B cell (primary cell): ENCODE measurements around the gene MOB1B. TPM values are rescaled to one million over a fixed set of nuclear protein-coding genes. Genes with fewer than 3 reads are reported as not detected.

ENCODE experiments used
- ATAC-seq: fragments of 200-7000 bp; cut with Tn5 transposase; one replicate; pipeline ENCODE4 v1.10.0; 2021; ENCODE audit warnings: low read depth, mild to moderate bottlenecking, moderate number of reproducible peaks, moderate library complexity
- CTCF ChIA-PET: fragments of 350-600 bp; sonication (Branson Sonifier 250); formaldehyde crosslinking; loops from one replicate; lab custom pipeline; 2021; ENCODE audit warnings: antibody characterized with exemption, inconsistent platforms; lab: Charles Lee
- POLR2A ChIA-PET: fragments of 350-600 bp; sonication (Branson Sonifier 250); formaldehyde crosslinking; loops from one replicate; lab custom pipeline; 2021; ENCODE audit warnings: antibody characterized with exemption; lab: Charles Lee
- DNase-seq: peaks from one replicate; pipeline ENCODE4 v3.0.0; 2013
- H2AFZ ChIP-seq: 2 replicates; pipeline ENCODE4 v1.6.1; 2012; ENCODE audit warnings: mild to moderate bottlenecking, low read depth, low read length; ENCODE audit not compliant: insufficient read depth, poor library complexity, severe bottlenecking
- H3K27ac ChIP-seq, 2 donors: 1 replicate in 1 of 2; 2 replicates in 1 of 2; pipeline ENCODE4 v1.5.1; 2012 to 2013; ENCODE audit warnings: low read length in 2 of 2, mild to moderate bottlenecking in 2 of 2, moderate library complexity in 1 of 2
- H3K27me3 ChIP-seq, 4 experiments: fragments of 200-600 bp in 1 of 4; sonication (generic) in 1 of 4; replicated peaks in 1 of 4; 1 replicate in 2 of 4; 2 replicates in 2 of 4; pipeline versions ENCODE4 v1.6.1 to v1.7.0; 2013 to 2016; ENCODE audit warnings: low read length in 3 of 4, mild to moderate bottlenecking in 2 of 4, mixed read lengths in 1 of 4, moderate library complexity in 1 of 4; ENCODE audit not compliant: insufficient read depth in 4 of 4, control insufficient read depth in 3 of 4; ENCODE audit errors: control extremely low read depth in 1 of 4
- H3K36me3 ChIP-seq, 2 experiments: replicated peaks in 1 of 2; 1 replicate in 1 of 2; 2 replicates in 1 of 2; pipeline versions ENCODE4 v1.6.1 to v1.7.1; 2013; ENCODE audit warnings: low read length in 1 of 2; ENCODE audit not compliant: insufficient read depth in 2 of 2, control insufficient read depth in 1 of 2; ENCODE audit errors: control extremely low read depth in 1 of 2, extremely low read depth in 1 of 2
- H3K4me1 ChIP-seq, 2 donors: fragments of 200-600 bp in 1 of 2; sonication (generic) in 1 of 2; 1 replicate in 1 of 2; 2 replicates in 1 of 2; pipeline versions ENCODE4 v1.5.1 to v1.6.1; 2013 to 2017; ENCODE audit warnings: low read length in 2 of 2; ENCODE audit not compliant: control insufficient read depth in 2 of 2, insufficient read depth in 2 of 2
- H3K4me2 ChIP-seq: replicated peaks from 2 replicates; pipeline ENCODE3; 2012; ENCODE audit warnings: mild to moderate bottlenecking, low read depth, low read length; ENCODE audit not compliant: poor library complexity, severe bottlenecking
- H3K4me3 ChIP-seq, 5 experiments: fragments of 200-600 bp in 1 of 5; sonication (generic) in 1 of 5; 1 replicate in 3 of 5; 2 replicates in 2 of 5; pipeline versions ENCODE4 v1.5.1 to v1.7.0; 2011 to 2016; ENCODE audit warnings: low read length in 4 of 5, mild to moderate bottlenecking in 4 of 5, low read depth in 2 of 5, control low read depth in 1 of 5, moderate library complexity in 1 of 5; ENCODE audit not compliant: insufficient read depth in 1 of 5; ENCODE audit errors: control extremely low read depth in 1 of 5, extremely low read depth in 1 of 5
- H3K79me2 ChIP-seq: fragments of 200-600 bp; sonication (generic); one replicate; pipeline ENCODE4 v1.6.0; 2016; ENCODE audit warnings: low read length; ENCODE audit not compliant: control insufficient read depth, insufficient read depth
- H3K9ac ChIP-seq: fragments of 200-600 bp; sonication (generic); 2 replicates; pipeline ENCODE4 v1.6.1; 2017; ENCODE audit warnings: mild to moderate bottlenecking, low read length, moderate library complexity
- H3K9me3 ChIP-seq, 3 donors: one replicate each; pipeline versions ENCODE4 v1.6.1 to v1.7.1; 2013; ENCODE audit warnings: low read length in 2 of 3; ENCODE audit not compliant: control insufficient read depth in 2 of 3, insufficient read depth in 1 of 3; ENCODE audit errors: control extremely low read depth in 1 of 3
- H4K20me1 ChIP-seq: 2 replicates; pipeline ENCODE4 v1.6.0; 2012; ENCODE audit warnings: mild to moderate bottlenecking, low read length; ENCODE audit not compliant: insufficient read depth, control insufficient read depth, poor library complexity, severe bottlenecking
- H3K27ac Mint-ChIP-seq: one replicate; pipeline ENCODE4 v1.8.0; 2021; ENCODE audit warnings: mixed read lengths
- H3K27me3 Mint-ChIP-seq: one replicate; pipeline ENCODE4 v1.8.0; 2021; ENCODE audit warnings: mixed read lengths
- H3K4me1 Mint-ChIP-seq: one replicate; pipeline ENCODE4 v1.8.0; 2021; ENCODE audit warnings: mixed read lengths
- H3K4me3 Mint-ChIP-seq: one replicate; pipeline ENCODE4 v1.8.0; 2021; ENCODE audit warnings: mixed read lengths
- H3K9me3 Mint-ChIP-seq: one replicate; pipeline ENCODE4 v1.8.0; 2022; ENCODE audit warnings: mixed read lengths; ENCODE audit not compliant: insufficient read depth
- CTCF ChIP-seq: fragments of 200-600 bp; IDR thresholded peaks from one replicate; pipeline ENCODE4 v1.8.0; 2022; ENCODE audit warnings: antibody characterized with exemption, mild to moderate bottlenecking
- EZH2 ChIP-seq: IDR thresholded peaks from 2 replicates; pipeline ENCODE4 v1.6.1; 2012; ENCODE audit warnings: borderline replicate concordance, low read depth, mild to moderate bottlenecking, moderate library complexity, low read length; ENCODE audit not compliant: insufficient read depth, poor library complexity, severe bottlenecking
- WGBS: methylation state at CpG from one replicate; pipeline ENCODE4 v1.1.5; 2013; ENCODE audit warnings: missing lambda C conversion rate; ENCODE audit not compliant: insufficient coverage; 5-methylcytosine and 5-hydroxymethylcytosine counted together
- intact Hi-C: fragments of 100-400 bp; cut with micrococcal nuclease; formaldehyde crosslinking; loops from one replicate; pipeline ENCODE4 v1.10.0; 2022
- polyA plus RNA-seq: library from polyadenylated mRNA; depleted of rRNA; stranded (reverse); fragments of >200 nt; gene quantifications from 2 replicates; pipeline ENCODE4 v1.2.3, GENCODE V29; 2012
- total RNA-seq, 2 donors: library from RNA; stranded (reverse); fragments of 120-200 nt in 1 of 2; gene quantifications; 1 replicate in 1 of 2; 2 replicates in 1 of 2; pipeline versions ENCODE4 v1.2.3 to v1.2.4, GENCODE V29; 2013 to 2022

The MOB1B gene
- total and polyA plus RNA-seq, 2 donors (not counting 1 experiment from before 2014, with no cell fraction given), result 2.3 to 30.4 TPM

GRCh38 chr4:70902577-70903290, 565 bp downstream of the MOB1B start:
- DNase-seq (no peak), ATAC-seq (peak; percentile 39)
- peak overlapping the region; percentile 41 to 76 for H3K27ac ChIP-seq
- H3K4me1 Mint-ChIP-seq, result peaks cover 29% of the 10 kb centered on the region
- no peaks in the 10 kb centered on the region for H3K27me3 ChIP-seq
- no peaks in the 10 kb centered on the region for H4K20me1 ChIP-seq
- peak overlapping the region; percentile 100 for H2AFZ ChIP-seq
- peaks cover 13% of the 10 kb centered on the region in 2 donors for H3K4me1 ChIP-seq
- no peak for TF ChIP-seq CTCF
- no peak for TF ChIP-seq EZH2
- H3K4me3 ChIP-seq, result peak overlapping the region; percentile 72 to 98 (median 77)
- H3K27ac Mint-ChIP-seq, result peak overlapping the region; percentile 89
- peak overlapping the region; percentile 99 for H3K9ac ChIP-seq
- H3K27me3 Mint-ChIP-seq, result no peaks in the 10 kb centered on the region
- ChIA-PET CTCF (interaction anchor here (0.8 to 2.4 kb wide), 15 partner anchors 8 to 250 kb away, joined by 3 to 19 read pairs (median 4); partner anchors contain the start of genes DCK and GRSF1), POLR2A (interaction anchor here (1.0 to 1.7 kb wide), 6 partner anchors 25 to 197 kb away, joined by 3 to 11 read pairs (median 4); partner anchors contain the start of genes DCK and GRSF1)
- no peaks in the 10 kb centered on the region for H3K36me3 ChIP-seq
- under 1% methylated on average over 39 of the region's 48 CpGs for WGBS
- intact Hi-C loops, result loop anchor here (1.0 to 10.0 kb wide), 4 partner anchors 24 to 197 kb away; partner anchors contain the start of gene DCK
- H3K9me3 Mint-ChIP-seq, result no peaks in the 10 kb centered on the region
- H3K4me3 Mint-ChIP-seq, result peak overlapping the region; percentile 99
- H3K79me2 ChIP-seq, result peaks cover 48% of the 10 kb centered on the region
- no peaks in the 10 kb centered on the region for H3K9me3 ChIP-seq
- H3K4me2 ChIP-seq, result peak overlapping the region; percentile 99

- Histone ChIP-seq H3K4me2 (peak overlapping the region; percentile 99), H3K36me3 (no peaks in the 10 kb centered on the region), H3K4me1 (peaks cover 13% of the 10 kb centered on the region in 2 donors), H3K27ac (no peak overlapping the region), H3K9ac (peak overlapping the region; percentile 99), H2AFZ (peak overlapping the region; percentile 100), H3K79me2 (peaks cover 48% of the 10 kb centered on the region), H3K9me3 (no peaks in the 10 kb centered on the region), H3K27me3 (no peaks in the 10 kb centered on the region), H3K4me3 (peak overlapping the region; percentile 72 to 98 (median 77)), H4K20me1 (no peaks in the 10 kb centered on the region)
- no peak for DNase-seq
- Mint-ChIP-seq H3K27ac (peak overlapping the region; percentile 66), H3K4me1 (peaks cover 29% of the 10 kb centered on the region), H3K27me3 (no peaks in the 10 kb centered on the region), H3K9me3 (no peaks in the 10 kb centered on the region), H3K4me3 (peak overlapping the region; percentile 99)
- intact Hi-C loops, result loop anchor here (2.0 to 10.0 kb wide), 3 partner anchors 24 to 168 kb away; partner anchors contain the start of gene DCK
- ChIA-PET POLR2A (no interaction called here), CTCF (no interaction called here)
- no peak for ATAC-seq
- 0% methylated on average over 4 of the region's 5 CpGs for WGBS
- TF ChIP-seq CTCF (no peak), EZH2 (no peak)
Measured at GRCh38 chr4:70903291-70903603, 1.1 kb downstream of the MOB1B start.
